Activated CD4-positive, alpha-beta T cell treated with anti-CD3 and anti-CD28 coated beads, Interleukin-2, amount 50 U/mL, for 16 hours (primary cell): ENCODE data around the gene FLVCR1.
"Not testable (repeated sequence)": the region's sequence is repeated elsewhere in the genome, so short reads cannot be mapped to it uniquely, and the experiment has no call there.

Source experiments
- DNase-seq: peaks from one replicate; pipeline ENCODE4 v3.0.0-alpha.2; 2020

The FLVCR1 gene

GRCh38 chr1:212860713-212861581 is 2.9 kb downstream of the FLVCR1 start:
- DNase-seq = no peak

- DNase-seq = no peak
Observed at GRCh38 chr1:212862111-212862690, 4.1 kb downstream of the FLVCR1 start.

DNA sequence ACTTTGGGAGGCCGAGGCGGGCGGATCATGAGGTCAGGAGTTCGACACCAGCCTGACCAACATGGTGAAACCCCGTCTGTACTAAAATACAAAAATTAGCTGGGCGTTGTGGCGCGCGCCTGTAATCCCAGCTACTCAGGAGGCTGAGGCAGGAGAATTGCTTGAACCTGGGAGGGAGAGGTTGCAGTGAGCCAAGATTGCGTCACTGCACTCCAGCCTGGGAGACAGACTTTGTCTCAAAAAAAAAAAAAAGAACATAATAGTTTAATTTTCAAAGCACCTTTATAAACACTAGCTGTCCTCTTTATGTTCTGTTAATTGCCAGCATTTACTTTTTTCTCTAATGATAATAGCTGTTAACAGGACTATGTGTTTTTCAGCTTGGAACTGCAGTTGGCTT is 5.3 kb downstream of the FLVCR1 start:
- not testable (repeated sequence) for DNase-seq

DNA sequence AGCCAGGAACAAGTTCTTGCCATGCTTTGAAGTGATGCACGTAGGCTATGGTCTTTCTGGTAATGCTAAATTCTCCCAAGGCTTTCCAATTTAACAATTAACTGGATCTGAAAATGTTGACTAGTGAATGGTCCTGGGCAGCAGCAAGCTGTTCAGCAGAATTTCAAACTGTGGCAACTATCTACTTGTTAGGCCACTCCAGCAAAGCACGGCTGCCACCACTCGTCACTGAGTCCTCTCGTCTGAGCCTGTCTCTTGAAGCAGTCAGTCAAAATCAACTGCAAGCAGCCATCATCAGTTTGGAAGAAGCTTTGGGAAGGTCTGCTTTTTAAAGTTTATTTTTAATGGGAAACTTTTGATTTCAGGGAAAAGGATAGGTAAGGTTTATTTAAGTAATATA is 6.1 kb downstream of the FLVCR1 start:
- no peak for DNase-seq

DNA sequence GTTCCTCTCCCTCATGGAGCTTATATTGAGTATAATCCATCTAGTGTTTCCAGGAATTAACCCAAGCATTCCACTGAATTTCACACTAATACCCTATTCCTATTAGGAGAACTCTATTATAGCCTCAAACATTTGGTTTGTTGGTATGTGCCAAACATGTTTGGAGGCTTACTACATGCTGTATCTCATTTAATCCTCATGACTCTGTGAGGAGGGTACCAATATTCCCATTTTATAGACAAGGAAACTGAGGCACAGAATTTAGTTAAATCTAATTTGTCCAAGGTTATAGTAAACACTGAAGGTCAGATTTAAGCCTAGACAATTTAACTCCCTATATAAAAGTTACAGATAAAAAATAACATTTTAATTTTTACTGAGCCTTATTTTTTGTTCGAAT is 9.1 kb downstream of the FLVCR1 start:
- no peak for DNase-seq

GRCh38 chr1:212871976-212872375 is 13.9 kb downstream of the FLVCR1 start:
- DNase-seq = no peak

DNA sequence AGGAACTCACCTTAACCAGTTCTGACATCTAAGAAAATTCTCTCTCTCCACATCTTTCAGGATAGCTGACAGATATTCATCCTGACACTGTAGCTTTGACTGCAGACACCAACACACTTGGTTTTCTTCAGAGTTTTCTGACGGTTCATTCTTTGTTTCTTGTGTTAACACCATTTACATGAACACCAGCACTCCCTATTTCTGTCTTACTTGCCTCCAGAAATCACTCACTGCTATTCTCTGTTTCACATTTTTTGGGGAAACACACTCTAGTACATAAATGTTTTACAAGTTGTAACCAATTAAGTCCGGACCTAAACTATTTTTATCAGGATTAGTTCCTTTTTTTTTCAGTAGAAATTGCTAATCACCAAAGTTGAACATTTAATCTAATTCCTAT is 15.4 kb downstream of the FLVCR1 start:
- DNase-seq = no peak

DNA sequence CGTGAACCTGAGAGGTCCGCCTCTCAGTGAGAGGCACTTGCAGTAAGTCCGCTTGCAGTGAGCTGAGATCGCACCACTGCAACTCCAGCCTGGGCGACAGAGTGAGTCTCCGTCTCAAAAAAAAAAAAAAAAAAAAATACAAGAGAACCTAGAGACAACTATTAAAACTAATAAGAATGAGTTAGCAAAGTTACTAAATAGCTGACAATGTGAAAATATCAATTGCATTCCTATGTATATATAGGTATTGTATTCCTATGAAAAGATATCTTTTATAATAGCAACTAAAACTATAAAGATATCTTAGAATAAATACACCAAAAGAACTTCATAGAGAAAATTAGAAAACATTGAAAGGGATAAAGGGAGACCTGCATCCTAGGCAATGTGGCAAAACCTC is 20.3 kb downstream of the FLVCR1 start:
- DNase-seq = no peak

DNA sequence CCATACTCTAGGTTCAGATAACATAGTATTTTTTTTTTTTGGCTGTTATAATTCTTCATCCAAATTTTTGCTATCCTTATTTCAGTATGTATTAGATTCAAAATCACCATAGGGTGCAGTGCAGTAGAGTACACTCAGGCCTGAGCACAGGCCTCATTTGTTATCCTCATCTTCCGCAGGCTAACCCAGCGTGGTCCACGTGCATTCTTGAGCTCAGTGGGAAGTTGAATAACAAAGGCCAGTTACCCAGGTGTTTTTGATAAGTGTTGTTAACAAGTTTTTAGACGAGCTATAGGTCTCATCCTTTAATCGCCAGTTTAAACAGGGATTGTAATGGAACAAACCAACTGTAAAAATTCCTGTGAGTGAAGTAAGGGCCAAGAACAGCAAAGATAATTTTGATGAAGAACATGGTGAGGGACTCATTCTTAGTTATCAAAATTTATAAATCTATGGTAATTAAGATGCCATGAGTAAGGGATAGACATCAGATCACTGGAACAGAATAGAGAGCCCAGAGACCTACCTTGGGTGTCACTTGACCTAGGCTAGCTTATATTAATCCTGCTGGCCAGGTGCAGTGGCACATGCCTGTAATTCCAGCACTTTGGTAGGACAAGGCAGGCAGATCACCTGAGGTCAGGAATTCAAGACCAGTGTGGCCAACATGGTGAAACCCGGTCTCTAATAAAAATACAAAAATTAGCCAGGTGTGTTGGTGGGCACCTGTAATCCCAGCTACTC is 22.0 kb downstream of the FLVCR1 start:
- DNase-seq = no peak

DNA sequence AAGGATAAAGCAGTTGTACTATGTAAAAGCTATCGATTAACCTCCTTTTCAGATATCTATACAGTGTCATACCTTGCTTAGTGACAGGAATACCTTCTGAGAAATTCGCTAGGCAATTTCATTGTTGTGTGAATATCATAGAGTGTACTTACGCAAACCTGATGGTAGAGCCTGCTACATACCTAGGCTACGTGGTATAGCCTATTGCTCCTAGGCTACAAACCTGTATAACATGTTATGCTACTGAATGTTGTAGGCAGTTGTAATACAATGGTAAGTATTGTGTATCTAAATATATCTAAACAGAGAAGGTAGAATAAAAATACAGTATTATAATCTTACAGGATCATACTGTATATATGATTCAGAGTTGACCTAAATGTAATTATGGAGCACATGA is 26.5 kb downstream of the FLVCR1 start:
- no peak for DNase-seq

- DNase-seq = no peak
Observed at GRCh38 chr1:212892108-212892507, 34.0 kb downstream of the FLVCR1 start.

DNA sequence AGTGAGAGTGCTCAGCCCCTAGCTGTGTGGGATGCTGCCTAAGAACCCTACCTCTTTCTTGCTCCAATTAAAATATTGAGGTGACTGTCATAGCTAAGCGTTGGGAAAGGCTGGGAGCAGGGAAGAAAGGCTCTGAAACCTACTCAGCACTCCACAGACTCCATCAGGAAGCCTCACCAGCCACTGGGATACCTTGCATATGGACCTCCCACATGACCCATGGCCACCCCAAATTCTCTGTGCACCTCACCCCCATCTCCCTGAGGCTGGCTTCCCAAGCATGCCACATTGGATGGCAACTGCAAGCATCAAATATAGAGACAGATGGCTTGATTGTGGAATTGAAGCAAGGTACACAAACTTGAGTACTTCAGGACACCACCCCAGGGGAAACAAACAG is 41.8 kb downstream of the FLVCR1 start:
- no peak for DNase-seq

DNA sequence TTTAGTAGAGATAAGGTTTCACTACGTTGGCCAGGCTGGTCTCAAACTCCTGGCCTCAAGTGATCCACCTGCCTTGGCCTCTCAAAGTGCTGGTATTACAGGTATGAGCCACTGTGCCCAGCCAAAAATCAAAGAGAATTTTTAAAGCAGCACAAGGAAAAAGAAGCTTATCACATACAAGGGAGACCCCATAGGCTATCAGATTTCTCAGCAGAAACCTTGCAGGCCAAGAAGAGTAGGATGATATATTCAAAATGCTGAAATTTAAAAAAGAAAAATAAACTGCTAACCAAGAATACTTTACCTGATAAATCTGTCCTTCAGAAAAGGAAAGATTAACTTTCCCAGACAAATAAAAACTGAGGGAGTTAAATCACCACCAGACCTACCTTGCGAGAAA is 43.2 kb downstream of the FLVCR1 start:
- no peak for DNase-seq

GRCh38 chr1:212902054-212902453 is 44.0 kb downstream of the FLVCR1 start:
- DNase-seq = no peak

DNA sequence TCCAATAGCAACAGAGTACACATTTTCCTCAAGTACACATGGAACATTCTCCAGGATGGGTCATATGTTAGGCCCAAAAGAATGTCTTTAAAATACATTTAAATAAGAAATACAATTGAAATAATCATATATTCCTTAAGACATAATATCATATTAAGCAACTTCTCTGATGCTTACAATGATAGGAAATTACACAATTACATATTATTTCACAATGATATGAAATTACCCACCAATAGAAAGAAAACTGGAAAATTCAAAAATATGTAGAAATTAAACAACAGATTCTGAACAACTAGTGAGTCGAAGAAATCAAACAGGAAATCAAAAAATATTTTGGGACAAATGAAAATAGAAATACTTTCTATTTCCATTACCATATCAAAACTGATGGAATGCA is 45.6 kb downstream of the FLVCR1 start:
- DNase-seq = no peak

GRCh38 chr1:212908071-212908470 is 50.0 kb downstream of the FLVCR1 start:
- DNase-seq = not testable (repeated sequence)

DNA sequence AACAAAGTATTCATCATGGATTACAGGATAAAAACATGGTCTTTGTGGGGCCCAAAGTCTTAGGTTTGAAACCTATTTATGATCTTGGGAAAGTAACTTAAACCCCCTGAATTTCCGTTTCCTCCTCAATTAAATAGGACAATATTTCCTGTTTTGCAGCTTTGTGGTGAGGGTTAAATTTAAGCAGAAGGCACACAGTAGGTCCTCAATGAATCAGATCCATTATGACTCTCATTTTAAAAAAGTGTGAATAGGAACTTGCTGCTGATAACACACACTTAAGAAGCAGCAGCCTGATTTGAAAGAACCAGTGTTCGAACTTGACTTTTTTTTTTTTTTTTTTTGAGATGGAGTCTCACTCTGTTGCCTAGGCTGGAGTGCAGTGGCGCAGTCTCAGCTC is 50.9 kb downstream of the FLVCR1 start:
- no peak for DNase-seq

DNA sequence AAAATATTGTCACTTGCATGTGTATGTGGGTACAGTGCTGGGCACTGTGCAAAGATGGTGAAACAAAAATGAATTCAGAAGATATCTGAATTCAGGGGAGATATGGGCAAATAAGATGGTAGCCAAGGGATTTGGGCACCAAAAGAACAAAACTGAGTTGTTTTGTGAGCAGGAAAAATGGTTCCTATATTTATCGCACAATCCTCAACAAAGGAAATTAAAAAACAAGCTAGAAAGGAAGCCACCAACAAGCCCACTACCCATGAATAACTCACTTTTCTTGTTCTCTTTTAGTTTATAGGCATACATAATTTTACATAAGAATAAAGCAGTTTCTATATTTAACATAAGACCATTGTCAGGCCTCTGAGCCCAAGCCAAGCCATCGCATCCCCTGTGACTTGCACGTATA is 51.6 kb downstream of the FLVCR1 start:
- no peak for DNase-seq

DNA sequence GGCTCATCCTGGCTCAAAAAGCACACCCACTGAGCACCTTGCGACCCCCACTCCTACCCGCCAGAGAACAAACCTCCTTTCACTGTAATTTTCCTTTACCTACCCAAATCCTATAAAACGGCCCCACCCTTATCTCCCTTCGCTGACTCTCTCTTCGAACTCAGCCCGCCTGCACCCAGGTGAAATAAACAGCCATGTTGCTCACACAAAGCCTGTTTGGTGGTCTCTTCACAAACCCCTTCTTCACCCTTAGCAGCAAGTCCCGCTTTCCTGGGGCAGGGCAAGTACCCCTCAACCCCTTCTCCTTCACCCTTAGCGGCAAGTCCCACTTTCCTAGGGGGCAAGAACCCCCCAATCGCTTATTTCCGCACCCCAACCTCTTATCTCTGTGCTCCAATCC is 52.1 kb downstream of the FLVCR1 start:
- DNase-seq = not testable (repeated sequence)

- DNase-seq = not testable (repeated sequence)
Observed at GRCh38 chr1:212913638-212914037, 55.6 kb downstream of the FLVCR1 start.

DNA sequence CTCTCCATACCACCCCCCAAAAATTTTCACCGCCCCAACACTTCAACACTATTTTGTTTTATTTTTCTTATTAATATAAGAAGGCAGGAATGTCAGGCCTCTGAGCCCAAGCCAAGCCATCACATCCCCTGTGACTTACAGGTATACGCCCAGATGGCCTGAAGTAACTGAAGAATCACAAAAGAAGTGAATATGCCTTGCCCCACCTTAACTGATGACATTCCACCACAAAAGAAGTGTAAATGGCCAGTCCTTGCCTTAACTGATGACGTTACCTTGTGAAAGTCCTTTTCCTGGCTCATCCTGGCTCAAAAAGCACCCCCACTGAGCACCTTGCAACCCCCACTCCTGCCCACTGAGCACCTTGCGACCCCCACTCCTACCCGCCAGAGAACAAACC is 56.0 kb downstream of the FLVCR1 start:
- DNase-seq = not testable (repeated sequence)

- DNase-seq = no peak
Observed at GRCh38 chr1:212914789-212915188, 56.7 kb downstream of the FLVCR1 start.

DNA sequence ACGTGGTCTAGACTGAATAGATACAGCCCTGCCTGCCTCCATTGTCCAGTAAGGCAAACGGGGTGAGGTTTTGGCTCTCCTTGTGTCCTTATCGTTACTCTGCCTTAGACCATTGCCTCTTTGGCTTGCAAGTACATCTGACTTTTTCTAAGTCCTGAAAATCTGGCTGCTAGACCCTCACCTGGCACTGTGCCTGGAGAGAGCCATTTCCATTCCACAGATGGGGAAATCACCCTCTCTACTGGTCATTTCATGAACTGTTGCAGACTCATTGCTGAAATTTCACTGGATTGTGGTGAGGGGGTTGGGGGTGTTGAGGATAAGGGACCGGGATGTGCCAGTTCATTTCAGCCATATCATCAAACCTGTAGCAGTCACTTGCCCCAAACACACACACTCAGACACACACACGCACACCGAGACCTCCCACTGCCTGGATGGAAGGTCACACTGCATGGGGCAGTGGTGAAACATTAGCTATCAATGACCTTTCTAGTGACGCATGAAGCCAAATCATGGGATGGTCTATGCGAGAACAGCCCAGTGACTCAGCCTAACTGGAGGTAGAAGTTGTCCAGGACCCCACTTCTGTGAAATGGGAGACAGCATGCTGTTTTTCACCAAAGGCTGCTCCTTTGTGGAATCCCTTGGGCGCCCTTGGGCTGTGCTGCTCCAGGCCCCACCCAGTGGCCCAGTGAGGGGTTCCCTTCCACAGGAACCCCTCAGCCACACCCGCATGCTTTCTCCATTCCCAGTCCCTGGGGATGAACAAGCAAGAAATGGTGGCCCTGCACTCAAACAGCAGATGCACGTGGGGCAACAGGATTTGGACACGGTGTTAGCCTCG is 57.4 kb downstream of the FLVCR1 start:
- DNase-seq = no peak
